GM19025 (cell line): ENCODE data around the gene ABCC3.

ENCODE experiments used
- ATAC-seq: cut with Tn5 transposase; IDR thresholded peaks from one replicate; pipeline ENCODE4 v1.9.1; 2021; ENCODE audit warnings: mild to moderate bottlenecking, low read depth, moderate library complexity; ENCODE audit not compliant: unreplicated experiment

ABCC3 gene, protein sequence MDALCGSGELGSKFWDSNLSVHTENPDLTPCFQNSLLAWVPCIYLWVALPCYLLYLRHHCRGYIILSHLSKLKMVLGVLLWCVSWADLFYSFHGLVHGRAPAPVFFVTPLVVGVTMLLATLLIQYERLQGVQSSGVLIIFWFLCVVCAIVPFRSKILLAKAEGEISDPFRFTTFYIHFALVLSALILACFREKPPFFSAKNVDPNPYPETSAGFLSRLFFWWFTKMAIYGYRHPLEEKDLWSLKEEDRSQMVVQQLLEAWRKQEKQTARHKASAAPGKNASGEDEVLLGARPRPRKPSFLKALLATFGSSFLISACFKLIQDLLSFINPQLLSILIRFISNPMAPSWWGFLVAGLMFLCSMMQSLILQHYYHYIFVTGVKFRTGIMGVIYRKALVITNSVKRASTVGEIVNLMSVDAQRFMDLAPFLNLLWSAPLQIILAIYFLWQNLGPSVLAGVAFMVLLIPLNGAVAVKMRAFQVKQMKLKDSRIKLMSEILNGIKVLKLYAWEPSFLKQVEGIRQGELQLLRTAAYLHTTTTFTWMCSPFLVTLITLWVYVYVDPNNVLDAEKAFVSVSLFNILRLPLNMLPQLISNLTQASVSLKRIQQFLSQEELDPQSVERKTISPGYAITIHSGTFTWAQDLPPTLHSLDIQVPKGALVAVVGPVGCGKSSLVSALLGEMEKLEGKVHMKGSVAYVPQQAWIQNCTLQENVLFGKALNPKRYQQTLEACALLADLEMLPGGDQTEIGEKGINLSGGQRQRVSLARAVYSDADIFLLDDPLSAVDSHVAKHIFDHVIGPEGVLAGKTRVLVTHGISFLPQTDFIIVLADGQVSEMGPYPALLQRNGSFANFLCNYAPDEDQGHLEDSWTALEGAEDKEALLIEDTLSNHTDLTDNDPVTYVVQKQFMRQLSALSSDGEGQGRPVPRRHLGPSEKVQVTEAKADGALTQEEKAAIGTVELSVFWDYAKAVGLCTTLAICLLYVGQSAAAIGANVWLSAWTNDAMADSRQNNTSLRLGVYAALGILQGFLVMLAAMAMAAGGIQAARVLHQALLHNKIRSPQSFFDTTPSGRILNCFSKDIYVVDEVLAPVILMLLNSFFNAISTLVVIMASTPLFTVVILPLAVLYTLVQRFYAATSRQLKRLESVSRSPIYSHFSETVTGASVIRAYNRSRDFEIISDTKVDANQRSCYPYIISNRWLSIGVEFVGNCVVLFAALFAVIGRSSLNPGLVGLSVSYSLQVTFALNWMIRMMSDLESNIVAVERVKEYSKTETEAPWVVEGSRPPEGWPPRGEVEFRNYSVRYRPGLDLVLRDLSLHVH (N-terminal part only)

DNA sequence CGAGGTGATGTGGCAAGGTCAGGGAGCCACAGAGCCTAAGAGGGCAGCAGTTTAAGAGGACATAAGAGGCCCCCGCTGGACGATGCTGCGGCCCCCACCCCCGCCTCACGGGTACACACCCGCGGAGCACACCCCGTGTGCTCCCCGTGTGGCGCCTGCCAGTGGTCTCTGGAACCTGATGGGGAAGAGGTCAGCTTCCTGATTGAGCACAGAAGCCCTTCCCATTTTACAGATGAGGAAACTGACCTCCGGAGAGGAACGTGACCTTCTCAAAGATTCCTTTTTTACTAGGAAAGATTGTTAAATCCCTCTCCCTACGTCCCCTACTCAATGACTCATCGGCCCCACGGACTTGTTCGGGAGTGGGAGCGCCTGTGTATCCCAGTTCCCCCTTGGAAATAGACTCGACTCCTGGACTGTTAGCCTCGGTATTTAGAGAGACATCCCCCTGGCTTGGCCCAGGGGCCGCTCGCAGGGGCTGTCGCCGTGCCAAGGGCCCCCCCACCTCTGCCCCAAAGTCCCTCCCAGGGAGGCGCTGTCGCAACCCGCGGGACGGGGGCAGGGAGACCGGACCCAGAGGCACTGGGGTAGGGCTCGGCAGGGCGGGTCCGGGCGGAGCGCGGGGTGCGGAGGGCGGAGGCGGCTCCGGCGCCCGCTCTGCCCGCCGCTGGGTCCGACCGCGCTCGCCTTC lies at the start of gene ABCC3:
ABCC3 (plus strand) TSS at position 658 of the 691 bp plus-strand sequence. CDS start 56 bp downstream, outside the sequence.
- ATAC-seq, result no peak

DNA sequence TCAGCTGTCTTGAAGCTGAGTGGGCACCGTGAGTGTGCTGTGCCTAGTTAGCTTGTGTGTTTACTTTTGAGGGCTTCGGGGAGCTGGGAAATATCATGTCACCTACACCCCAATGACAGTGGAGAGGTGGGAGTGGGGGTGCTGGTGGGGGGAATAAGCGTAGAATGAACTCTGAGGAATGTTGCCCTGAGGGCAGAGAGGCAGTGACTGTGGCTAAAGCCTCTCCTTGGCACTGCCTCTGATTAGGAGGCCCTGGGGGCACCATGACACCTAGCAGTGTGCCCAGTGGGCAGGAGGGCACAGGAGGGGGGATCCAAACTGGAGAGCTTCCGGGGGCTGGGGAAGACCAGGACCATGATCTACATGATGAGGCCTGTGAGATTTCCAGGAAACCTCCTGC lies 49.3 kb upstream of the ABCC3 start:
- ATAC-seq, result no peak

DNA sequence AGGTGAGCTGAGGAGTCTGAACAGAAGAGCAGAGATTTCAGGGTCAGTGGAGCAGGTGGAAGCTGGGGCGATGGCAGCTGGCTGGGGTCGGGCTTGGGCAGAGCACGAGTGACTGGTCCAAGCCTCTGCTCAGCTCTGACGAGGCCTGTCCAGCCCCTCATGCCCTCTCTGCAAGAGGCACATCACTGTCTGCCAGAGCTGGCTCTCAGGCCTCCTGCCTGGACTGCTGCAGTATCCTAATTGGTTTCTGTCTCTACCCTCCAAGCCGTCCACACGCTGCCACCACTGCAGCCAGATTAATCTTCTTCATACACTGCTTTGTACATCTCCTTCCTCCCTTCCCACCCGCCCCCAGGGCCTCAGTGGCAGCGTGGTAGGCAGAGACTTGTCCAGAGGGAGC lies 48.8 kb upstream of the ABCC3 start:
- no peak for ATAC-seq

DNA sequence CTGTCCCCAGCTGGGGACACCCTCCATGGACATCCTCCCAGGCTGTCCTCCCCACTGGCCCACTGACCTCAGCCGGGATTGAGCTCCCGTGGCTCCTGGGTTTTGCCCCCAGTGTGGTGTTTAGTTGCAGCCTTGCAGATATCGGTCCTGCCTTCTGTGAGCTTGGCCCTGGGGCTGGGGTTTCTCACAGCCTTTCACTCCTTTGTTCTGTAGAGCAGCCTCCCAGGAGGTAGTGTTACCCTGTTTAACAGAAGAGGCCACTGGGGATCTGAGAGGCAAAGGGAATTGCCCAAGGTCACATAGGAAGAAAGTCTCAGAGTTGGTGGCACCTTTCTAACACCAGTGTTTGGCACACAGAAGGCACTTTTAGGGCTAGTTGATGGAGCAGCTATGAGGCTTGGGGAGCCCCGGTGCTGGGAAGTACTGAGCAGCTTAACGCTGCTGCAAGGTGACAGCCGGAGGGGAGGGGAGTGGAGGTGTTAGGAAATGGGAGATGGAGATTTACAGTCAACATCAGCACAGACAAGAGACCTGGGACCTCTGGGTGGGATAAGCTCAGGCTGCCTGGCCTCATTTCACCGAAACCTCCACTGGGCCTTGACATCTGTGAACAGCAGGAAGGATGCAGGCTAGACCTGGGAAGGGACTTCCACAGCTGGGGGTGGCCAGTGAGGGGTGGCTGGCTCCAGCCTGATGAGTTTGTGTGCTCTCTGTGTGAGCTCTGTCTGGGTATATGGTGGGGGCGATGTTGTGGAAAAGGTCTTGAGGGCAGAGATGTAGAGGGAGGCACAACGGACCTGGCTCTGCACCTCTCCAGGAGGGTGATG lies 48.0 kb upstream of the ABCC3 start:
- no peak for ATAC-seq

DNA sequence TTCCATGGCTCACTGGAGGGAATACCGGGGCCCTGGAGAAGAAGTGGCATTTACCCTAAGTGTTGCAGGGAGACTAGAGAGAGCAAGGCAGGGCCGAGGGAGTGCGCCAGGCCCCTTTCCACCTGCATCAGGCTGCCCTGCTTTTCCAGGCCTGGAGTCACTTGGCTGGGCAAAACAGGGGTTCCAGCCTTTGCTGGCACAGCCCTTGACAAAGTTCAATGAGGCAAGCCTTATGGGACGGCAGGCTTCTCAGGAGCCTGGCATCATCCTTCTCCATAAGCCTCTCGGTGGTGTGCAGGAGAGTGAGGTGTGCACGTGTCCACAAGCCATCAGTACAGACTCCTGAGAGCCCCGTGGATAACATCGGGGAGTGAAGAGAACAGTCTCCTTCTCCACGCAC lies 47.1 kb upstream of the ABCC3 start:
- no peak for ATAC-seq

DNA sequence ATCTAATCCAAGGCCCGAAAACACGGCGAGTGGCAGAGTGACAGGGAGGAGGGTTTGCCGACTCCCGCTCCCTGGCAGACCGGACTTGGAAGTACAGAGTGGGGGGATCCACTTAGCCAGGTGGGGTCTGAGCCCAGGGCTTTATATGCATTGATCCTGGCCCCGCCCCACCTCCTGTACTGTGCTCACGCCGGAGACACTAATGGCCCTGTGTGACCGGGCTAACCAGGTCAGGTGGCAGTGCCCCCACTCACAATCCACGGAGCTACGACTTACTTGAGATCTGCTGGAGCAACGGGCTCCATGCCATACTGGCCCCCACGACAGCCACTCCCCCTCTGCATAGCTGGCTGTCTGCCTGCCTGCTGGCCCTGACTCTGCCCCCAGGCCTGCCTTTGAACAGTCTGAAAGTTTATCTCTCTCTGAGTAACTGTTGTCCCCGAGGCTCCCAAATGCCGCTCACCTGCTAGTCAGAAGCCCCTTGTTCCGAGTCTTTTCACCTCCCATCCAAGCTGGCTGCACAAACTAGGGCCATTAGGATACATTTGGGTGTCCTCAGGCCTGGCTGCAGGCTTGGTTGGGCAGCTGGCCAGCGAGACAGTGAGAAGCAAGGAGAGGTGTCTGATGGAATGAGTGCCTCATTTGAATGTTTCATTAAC lies 46.2 kb upstream of the ABCC3 start:
- no peak for ATAC-seq

DNA sequence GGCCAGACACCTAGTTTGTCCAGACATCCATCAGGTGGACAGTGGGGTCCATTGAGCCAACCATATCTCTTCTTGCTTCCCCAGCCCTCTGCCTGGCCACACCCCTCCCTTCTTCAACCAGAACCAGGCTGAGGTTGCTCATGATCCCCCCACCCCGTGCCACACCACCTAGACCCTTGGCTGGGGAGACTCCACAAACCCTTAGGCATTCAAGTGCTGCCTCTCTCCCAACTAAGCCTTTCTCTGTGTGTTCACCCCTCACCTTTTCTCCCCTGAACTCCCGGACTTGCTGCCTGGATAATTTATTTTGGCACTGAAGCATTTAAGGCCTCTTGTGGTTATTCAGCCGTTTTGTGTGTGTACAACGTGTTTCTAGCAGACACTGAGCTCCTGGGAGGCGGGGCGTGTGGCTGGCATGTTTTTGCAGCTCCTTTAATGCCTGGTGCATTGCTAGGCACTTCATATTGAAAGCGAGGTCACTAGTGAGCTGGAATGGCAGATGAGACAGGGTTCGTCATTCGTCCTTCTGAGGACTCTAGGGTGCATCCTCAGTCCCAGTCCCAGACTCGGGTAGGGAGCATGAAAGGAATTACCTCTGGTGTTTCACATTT lies 45.5 kb upstream of the ABCC3 start:
- ATAC-seq, result no peak

DNA sequence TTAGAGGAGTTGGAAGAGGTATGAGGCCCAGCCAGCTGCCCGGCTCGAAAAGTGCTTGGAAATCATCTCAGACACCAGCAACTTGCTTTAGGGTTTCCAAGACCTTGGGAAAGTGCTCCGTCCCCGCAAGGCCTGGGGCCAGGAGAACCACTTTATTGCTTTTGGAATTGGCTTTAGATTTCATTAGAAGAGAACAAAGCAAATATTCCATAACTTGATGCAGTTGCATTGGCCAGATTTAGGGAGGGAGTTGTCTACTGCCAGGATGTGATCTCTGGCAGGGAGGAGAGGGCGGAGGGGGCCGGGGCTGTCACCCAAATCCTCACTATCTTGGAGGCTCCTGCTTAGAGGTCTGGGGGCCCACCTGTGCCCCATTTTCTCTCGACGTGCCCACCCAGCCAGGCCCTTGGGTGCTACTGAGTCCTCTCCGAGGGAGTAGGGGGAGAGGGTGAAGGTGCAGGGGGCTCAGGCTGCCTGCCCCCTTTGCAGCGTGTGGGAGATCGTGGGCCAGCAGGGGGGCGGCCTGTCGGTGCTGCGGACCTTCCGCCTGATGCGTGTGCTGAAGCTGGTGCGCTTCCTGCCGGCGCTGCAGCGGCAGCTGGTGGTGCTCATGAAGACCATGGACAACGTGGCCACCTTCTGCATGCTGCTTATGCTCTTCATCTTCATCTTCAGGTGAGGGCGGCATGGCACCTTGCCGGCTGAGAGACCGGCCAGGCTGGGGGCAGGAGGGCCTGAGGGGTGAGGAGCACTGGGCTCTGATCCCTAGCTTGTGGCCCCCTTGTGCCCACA lies 43.5 kb upstream of the ABCC3 start:
- ATAC-seq, result no peak

DNA sequence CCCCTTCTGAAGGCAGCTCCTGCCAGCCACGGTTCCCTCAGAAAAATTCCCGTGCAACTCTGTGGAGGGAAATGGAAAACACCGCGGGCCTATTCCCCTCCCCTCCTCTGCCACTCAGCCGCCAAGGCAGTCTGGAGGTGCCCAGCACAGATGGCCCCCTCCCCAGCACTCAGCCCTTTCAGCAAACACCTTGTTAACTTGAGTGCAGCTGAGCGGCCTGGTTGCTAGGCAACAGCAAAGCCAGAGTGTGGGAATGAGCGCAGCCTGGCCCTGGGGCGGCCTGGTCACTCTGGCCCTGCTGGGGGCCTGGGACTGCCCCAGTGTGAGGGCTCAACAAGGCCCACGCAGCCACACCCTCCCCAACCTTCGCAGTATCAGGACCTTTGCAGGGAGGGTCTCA lies 41.4 kb upstream of the ABCC3 start:
- no peak for ATAC-seq

DNA sequence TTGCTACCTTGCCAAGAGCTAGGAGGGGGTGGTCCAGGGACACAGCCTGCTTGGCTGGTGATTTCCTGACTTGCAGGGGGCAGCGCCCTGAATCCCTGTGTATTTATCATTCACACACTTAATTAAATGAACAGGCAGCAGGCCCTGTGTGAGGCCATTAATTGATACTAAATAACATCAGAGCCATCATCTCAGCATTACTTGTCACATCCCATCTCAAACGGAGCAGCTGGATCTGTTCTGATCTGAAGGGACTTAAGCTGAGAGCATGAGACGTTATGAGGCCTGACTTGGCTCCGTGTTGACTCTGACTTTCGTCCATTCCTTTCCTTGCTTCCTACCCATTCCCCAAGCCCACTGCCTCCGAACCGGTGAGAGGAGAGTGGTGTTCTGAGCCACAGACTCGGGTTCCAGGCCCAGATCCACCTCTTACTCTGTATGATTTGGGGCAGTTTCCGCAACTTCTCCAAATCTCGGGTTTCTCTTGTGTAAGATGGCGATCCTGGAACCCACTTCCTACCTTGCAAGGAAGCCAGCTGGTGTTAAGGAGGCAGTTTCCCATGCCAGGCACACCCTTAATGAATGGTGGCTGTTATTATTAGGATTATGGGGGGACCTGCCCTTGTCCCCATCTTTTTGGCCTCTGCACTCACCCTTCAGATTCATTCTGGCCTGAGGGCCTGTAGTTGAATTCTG lies 40.4 kb upstream of the ABCC3 start:
- no peak for ATAC-seq

DNA sequence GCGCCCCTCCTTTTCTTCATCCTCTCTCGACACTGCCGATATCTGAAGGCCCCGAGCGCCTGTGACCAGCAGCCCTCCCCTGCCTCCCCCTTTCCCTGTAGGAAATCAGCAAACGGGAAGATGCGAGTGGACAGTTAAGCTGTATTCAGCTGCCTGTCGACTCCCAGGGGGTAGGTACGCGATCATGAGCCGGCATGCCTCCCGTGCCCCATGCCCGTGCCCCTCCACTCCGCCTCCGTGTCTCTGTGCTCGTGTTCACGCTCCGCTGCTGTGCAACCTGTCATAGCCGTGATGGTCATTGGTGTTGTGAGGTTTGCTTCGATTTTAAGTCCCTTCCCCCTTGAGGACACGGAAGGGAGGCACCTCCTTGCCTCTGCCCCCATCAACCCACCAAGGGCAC lies 39.8 kb upstream of the ABCC3 start:
- no peak for ATAC-seq

DNA sequence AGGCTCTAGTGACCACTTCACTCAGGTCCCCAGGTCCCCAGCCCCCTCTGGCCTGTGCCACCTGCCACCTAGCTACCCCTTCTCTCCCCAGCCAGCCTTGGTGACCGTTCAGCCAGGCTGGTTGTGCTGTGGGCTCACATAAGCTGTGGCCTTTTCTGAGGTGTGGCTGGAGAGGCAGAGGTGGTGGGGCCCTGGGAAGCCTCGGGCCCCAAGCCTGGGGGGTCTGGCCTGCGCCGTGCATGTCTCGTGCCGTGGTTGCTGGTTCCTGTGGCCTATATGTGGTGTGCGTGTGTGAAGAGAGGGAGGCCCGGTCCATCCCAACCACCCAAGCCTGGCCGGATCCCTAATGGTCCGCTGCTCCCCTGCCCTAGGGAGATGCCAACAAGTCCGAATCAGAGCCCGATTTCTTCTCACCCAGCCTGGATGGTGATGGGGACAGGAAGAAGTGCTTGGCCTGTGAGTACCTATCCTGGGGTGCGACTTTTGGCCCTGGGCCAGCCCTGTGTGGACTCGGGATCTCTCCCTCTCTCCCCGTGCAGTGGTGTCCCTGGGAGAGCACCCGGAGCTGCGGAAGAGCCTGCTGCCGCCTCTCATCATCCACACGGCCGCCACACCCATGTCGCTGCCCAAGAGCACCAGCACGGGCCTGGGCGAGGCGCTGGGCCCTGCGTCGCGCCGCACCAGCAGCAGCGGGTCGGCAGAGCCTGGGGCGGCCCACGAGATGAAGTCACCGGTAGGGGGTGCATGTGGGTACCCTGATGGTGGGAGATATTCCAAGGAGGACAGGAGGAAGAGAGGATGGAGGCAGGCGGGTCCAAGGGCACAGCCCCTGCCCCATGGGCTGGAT lies 38.3 kb upstream of the ABCC3 start:
- no peak for ATAC-seq

DNA sequence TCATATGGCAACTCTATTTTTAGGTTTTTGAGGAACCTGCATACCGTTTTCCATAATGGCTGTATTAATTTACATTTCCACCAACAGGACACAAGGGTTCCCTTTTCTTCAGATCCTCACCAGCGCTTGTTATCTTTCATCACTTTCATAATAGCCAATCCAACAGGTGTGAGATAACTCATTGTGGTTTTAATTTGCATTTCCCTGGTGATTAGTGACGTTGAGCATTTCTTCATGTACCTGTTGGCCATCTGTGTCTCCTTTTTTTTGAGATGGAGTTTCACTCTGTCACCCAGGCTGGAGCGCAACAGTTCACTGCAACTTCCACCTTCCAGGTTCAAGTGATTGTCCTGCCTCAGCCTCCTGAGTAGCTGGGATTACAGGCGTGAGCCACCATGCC lies 36.2 kb upstream of the ABCC3 start:
- ATAC-seq, result no peak

DNA sequence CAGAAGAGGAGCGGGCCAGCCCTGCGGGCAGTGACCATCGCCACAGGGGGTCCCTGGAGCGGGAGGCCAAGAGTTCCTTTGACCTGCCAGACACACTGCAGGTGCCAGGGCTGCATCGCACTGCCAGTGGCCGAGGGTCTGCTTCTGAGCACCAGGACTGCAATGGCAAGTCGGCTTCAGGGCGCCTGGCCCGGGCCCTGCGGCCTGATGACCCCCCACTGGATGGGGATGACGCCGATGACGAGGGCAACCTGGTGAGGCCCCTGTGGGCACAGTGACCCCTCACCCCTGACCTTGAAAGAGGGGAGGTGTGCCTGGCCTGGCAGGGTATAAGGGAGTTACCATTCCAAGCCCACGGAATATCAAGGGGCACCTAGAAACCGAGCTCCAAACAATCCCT lies 35.1 kb upstream of the ABCC3 start:
- ATAC-seq, result no peak

DNA sequence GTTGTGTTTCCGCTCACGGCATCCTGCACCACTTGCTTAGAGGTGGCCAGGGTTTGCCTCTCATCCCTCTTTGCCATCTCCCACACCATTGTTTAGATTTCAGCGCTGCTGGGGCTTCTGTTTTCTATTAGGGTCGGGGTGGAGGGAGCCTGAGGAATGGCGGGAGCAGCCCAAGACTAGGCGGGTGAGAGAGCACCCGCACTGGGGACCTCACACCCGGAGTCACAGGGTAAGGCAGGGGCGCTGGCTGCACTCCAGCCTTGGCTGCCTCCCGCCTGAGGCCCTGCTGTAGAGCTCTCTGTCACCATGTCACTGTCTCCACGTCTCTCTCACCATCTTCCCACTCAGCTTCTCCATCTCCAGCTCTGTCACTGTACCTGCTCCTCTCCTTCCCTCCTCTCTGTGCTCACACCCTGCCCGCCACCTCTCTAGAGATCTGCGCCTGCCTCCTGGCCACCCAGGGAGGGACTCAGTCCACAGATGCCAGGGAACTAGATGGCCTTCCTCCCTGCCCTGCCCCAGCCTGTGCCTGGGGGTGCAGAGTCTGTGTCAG lies 32.8 kb upstream of the ABCC3 start:
- no peak for ATAC-seq

DNA sequence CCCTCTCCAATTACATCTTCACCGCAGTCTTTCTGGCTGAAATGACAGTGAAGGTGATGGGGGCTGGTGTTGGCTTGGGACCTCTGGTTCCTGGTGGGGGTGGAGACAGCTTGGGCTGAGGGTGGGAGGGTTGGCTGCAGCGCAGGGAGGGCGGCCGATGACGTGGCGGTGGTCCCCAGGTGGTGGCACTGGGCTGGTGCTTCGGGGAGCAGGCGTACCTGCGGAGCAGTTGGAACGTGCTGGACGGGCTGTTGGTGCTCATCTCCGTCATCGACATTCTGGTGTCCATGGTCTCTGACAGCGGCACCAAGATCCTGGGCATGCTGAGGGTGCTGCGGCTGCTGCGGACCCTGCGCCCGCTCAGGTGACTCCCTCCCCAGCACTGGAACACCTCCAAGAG lies 31.8 kb upstream of the ABCC3 start:
- ATAC-seq, result no peak
